NCI-H748 treated with DMSO at 0.1 percent for 48 hours (cell line): ENCODE data around the gene TTC9.

ENCODE experiments used
- DNase-seq: peaks from one replicate; lab custom pipeline; 2025; lab: John Stamatoyannopoulos, UW

TTC9 gene

DNA sequence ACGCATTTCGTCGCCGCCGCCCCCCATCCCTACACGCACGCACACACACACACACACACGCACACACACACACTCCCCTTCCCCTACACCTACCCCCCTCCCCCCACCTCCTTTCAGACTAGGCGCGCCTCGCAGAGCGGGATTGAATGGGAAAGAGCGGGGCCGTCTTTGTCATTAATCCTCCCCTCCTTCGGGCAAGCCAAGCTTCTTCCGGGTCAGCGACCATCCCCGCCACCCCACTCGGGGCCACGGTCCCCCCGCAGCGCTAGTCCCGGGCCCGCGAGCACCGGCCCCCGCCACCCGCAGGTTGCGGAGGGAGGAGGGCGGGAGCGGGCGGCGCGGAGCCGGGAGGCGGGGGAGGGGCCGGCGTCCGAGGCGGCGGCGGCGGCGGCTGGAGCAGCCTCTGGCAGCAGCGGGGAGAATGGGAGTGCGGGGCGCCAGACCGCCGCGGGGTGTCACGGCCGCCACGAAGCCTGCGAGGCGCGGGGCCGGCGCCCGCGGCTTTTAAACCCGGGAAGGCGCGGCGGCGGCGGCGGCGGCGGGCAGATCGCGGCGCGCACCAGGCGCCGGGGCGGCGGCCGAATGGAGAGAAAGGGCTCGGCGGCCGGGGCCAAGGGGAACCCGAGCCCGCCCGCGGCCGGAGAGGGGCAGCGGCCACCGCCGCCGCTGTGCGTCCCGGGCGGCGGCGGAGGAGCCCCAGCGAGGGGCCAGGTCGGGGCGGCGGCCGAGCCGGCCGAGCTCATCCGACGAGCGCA, at the start of gene TTC9:
Gene TTC9, plus strand, starts transcription at position 369 of the 755 bp plus-strand sequence. Its CDS starts 214 bp downstream, at position 583.
- DNase-seq = no peak

DNA sequence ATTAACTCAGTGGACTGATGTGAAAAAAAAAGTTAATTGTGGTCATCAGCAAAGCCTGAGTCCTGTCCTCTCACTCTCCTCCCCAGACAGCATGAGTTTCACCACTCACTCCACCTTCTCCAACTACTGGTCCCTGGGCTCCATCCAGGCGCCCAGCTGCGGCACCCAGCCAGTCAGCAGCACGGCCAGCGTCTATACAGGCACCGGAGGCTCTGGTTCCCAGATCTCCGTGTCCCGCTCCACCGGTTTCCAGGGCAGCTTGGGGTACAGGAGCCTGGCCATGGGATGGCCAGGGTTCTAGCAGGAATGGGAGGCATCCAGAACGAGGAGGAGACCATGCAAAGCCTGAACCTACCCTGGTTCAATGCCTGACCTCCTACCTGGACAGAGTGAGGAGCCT, 47.3 kb upstream of the TTC9 start:
- no peak for DNase-seq

DNA sequence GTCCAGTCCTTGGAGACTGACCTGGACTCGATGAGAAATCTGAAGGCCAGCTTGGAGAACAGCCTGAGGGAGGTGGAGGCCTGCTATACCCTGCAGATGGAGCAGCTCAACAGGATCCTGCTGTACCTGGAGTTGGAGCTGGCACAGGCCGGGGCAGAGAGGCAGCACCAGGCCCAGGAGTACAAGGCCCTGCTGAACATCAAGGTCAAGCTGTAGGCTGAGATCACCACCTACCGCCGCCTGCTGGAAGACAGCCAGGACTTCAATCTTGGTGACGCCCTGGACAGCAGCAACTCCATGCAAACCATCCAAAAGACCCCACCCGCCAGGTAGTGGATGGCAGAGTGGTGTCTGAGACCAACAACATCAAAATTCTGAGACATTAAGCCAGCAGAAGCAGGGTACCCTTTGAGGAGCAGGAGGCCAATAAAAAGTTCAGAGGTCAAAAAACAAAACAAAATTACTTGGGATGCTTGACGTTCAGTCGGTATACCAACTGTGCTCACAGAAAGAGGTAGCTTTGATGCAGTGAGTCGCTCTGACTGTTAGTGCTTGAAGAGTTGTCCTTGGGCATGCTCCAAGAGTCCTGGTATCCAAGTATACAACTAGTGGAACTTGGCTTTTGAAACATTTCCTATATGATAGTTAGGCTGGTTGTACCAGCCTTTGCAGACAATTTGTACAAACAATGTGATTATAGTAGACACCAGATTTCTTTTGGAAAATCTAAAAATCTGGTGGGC, 46.1 kb upstream of the TTC9 start:
- no peak for DNase-seq

DNA sequence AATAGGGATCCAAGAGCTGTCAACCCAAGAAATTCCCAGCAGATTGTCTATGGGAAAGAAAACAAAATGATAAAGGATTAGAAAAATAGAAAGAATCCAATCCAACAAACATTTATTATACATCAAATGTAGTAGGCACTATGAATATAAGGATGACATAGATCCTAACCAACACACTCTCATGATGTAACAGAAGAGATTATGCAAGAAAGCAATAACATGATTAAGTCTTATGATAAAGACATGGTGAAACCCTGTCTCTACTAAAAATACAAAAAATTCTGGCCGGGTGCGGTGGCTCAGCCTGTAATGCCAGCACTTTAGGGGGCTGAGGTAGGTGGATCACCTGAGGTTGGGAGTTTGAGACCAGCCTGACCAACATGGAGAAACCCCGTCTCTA, 44.0 kb upstream of the TTC9 start:
- DNase-seq = no peak

DNA sequence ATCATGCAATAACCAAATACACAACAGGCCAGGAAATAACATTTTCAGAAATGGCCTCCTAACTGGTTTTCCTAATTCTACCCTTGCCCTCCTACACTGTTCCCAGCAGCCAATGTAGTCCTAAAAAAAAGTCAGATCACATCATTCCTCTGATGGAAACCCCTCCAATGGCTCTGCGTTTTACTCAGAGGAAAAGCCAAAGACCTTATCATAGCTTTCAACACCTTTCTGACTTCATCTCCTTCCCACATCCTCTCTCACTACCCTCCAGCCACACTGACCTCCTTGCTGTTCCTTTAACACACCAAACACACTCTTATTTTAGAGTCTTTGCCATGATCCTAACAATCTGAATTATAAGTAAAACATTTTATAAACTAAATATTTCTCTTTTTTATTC, 42.4 kb upstream of the TTC9 start:
- DNase-seq = no peak

DNA sequence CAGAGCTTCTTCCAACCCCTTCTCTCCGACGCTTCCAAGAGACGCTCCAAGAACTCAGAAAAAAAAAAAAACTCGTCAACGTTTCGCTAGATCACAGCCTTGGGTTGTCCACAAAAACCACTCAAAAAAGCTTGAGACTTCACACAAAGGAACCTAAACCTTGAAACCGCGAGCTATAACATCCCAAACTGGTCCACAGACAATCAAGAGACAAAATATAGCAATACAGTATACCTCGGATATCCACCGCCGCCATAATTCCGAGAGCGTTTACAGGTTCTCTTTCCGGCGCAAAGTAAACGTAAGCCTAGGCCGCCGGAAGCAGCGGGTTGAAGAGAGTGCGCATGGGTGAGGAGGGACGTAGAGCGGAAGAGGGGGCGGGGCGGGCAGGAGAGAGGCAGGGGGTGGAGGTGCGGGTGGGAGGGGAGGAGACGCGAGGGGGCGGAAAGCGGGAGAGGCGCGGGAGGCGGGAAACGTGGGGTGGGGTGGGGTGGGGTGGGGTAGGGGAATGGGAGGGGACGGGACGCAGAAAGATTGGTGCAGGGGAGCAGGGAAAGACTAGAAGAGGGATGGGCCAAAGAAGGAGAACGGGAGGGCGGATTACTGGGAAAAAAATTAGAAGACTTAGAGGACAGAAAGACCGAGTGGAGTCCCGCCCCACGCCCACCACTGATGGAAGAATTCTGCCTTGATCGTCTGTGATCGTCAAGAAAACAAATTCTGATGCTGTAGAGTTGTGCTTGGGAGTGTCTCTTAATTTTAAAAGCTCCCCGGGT, 41.1 kb upstream of the TTC9 start, which contains the start of gene MED6:
Gene MED6, minus strand, starts transcription at position 274 of the 776 bp plus-strand sequence. Its CDS starts 18 bp downstream, at position 256.
- peak; percentile 91 for DNase-seq

DNA sequence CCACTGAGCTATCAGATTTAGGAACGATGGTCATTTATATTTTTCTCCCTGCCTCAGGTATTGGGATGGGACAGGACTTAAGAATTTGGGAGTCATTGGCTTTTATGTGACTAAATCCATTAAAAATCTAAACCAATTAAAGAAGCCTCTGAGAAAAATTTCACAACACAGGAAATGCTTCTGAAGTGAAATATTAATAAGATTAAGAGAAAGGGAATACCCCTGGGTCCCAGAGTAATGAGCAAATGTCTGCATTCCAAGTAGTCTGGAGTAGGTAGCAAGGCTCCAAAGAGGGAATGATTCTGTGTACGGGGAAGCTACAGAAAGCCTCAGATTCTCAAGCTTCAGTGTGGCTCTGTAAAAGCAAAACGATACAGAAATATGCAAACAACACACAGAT, 40.6 kb upstream of the TTC9 start:
- no peak for DNase-seq

DNA sequence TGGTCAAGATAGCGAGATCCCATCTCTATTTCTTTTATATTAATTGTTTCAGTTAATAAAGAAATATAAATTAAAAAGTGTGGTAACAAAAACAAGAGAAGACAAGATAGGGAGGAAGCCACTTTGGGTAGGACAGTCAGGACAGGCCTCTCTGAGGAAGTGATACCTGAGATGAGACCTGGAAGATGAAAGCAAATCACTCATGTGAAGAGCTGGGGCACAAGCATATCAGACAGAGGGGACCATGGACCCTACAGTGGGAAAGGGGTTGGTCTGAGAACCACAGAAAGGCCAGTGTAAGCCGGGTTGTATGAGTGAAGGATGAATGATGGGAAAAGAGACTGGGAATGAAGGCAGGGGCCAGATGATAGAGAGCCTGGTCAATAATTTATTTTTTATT, 39.5 kb upstream of the TTC9 start:
- no peak for DNase-seq

DNA sequence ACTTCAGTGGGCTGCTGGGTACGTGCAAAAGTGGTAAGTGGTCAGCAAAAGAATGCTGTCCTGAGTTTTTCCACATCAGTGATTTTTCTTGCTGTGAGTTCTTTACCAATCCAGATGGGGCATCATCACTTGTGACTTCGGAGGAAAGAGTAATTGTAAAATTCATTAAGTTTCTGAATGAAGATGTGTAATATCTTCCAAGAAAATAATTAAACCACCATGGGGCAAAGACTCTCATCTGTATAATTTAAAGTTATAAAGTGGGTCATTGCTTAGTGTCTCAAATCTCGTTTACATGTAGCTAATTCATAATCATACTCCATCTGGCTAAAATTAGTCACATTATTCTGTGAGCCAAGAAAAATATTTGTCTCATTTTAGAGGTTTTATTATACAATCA, 30.5 kb upstream of the TTC9 start:
- DNase-seq = no peak

DNA sequence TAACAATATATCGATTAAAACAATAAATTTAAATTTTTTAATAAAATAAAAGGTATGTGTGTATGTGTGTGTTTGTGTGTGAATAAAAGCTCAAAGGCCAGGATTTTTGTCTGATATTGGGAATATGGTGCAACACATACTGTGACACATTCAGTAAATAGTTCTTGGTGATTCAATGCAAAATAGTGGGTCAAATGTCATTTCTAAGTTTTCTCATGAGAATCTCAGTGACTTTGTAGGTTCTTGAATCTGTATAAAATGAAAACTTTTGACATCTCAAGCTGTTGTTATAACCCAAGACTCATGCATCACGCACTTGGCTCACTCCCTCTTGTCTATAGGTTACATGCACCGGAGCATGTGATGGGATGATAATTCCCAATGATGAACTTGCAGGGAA, 25.1 kb upstream of the TTC9 start:
- no peak for DNase-seq

DNA sequence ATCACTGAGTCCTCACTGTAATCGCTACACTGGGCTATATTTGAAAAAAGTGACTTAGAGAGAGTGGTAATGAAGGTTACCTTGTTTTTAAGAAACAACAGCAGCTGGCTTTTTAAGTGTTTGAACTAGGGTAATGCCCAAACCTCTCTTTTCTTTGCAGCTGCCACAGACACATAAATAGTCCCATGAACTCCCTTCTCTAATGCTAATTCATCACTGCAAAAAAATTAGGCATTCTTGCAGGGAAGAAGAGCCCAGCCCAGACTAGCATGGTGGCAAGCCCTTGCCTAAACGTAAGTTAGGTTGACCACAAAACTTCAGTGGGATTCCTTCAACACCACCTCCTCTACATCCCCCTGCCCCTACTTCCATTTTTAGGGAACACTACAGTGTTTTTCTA, 23.4 kb upstream of the TTC9 start:
- no peak for DNase-seq

DNA sequence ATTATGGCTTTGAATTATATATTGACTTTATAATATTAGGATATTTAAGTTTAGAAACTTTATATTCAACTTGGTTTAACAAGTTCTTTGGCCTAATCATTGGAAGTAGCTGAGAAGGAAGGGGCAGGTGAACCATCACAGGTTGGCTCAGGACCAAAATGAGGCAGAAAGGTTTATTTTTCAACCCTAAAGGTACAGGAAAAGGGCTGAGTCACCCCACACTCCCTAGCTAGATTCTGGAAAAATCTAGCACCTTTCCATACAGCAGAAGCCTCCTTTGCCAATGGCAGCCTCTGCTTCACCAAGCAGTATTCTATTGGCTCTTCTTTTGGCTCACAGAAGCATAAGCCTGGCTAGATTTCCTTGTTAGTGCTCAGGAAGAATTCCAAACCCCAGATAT, 22.0 kb upstream of the TTC9 start:
- no peak for DNase-seq

DNA sequence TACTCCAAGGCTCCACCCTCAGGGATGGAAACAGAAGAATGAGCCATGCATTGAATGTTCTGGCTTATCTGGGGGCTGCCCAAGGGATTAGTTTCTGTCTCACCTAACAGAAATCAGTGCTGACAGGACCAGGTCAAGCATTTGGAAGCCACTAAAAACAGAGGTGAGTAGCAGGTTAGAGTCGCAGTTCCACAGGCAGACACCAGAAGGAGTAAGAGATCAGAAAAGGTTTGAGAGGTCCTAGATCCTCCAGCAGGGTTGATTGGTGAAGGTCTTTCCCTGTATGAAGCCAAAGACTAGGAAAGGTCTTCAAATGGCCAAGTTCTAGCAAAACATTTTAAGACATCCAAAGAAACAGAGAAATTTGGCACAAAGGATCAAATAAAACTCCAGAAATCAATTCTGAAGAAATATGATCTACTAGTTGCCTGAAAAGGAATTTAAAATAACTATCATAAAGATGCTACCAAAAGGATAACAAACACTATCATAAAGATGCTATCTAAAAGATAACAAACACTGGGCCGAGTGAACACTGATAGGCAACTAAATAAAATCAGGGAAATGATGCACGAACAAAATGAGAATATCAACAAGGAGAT, 19.5 kb upstream of the TTC9 start:
- DNase-seq = peak; percentile 30

DNA sequence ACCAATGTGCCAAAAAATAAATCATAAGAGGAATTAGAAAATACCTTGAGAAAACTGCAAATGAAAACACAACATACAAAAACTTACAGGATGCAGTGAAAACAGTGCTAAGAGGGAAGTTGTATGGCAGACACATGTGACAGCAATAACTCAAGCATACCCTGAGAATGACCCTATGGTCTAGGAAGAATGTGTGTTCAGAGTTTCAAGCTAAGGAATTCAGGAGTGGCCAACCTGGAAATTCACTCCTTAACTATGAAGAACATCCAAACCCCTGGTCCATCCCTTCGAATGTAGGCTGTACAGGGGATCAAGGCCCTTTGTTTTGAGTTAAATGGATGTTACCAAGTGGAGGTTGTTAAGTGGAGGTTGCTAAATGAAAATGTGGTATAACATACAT, 16.7 kb upstream of the TTC9 start:
- no peak for DNase-seq

DNA sequence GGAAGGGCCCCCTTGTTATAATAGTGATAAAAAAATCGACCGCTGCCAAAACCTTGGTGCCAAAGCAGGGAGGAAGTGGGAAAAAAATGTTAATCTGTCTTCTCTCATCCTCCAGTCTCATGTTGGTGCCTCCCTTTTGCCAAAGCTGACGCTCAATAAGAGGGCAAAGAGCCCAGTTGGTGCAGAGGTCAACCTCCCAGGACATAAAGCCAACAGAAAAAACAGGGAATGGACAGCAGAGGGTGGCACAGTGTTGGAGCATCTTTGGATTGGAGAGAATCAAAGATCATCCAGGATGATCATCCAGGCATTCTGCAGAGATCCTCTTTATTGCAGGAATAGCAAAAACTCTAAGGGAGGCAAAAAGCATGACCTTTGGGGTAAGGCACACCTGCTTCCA, 9.8 kb upstream of the TTC9 start:
- no peak for DNase-seq

DNA sequence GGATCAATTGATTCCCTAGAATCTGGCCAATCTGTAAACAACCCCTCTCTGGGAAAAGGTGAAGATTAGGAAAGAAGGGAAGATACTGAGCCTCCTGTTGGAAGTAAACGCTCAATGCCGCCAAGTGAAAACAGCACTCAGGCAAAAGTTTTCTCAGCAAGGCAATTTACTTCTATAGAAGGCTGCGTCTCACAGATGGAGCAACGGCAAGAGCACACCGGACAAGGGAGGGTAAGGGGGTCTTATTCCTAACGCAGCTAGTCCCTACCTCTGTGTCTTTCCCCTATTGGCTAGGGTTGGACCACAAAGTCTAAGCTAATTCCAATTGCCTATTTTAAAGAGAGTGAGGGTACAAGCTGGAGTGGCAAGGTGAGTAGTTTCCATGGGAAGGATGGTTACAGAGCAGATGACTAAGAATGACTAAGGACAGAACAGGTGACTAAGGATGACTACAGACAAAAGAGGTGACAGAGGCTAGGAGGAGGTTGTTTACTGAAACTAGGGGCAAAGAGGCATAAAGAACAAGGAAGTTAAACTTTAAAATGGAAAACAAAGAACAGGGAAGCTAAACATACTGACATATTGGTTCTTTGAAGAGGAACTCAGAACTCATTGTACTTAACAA, 5.6 kb upstream of the TTC9 start:
- DNase-seq = no peak

DNA sequence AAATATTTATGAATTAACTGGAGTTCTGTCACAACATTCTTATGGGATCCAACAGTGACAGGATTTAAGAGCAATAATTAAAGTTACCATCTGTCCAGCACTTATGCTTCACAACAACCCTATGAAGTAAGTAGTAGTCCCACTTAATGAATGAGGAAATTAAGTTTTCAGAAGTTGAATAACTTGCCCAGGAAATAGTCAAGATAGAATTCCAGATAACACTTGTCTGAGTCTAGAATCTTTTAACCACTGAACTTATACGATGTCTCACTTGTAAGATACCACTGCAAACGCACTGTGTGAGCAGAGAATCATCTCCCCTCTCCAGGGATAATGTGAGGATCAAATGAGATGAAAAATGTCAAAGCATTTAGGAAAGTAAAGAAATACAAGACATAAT, 3.3 kb upstream of the TTC9 start:
- no peak for DNase-seq

DNA sequence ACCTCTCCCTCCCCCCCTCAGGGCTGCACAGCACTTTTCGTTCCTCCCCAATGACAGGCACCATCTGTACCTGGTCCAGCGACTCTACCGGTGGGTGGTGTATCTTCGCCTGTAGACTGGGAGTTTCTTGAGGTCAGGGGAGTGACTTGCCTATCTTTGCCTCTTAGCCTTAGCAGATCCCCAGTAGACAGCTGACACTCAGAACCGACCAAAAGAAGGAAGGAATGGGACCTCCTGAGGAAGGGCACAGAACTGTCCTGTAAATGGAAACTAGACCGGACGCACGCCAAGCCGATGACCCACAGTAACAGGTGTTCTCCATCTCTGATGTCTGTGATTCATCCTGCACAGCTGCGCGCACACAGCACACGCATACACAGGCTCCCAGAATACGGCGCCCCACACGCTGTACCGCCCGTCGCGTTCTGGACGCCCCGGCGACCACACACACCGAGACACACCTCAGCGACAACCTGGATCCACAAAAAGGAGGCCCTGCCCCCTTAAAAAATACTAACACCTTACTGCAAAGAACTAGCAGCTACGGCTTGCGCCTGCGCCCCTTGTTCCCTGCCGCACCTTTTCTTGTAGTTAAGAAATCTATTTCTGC, 673 bp upstream of the TTC9 start:
- DNase-seq = peak; percentile 15

DNA sequence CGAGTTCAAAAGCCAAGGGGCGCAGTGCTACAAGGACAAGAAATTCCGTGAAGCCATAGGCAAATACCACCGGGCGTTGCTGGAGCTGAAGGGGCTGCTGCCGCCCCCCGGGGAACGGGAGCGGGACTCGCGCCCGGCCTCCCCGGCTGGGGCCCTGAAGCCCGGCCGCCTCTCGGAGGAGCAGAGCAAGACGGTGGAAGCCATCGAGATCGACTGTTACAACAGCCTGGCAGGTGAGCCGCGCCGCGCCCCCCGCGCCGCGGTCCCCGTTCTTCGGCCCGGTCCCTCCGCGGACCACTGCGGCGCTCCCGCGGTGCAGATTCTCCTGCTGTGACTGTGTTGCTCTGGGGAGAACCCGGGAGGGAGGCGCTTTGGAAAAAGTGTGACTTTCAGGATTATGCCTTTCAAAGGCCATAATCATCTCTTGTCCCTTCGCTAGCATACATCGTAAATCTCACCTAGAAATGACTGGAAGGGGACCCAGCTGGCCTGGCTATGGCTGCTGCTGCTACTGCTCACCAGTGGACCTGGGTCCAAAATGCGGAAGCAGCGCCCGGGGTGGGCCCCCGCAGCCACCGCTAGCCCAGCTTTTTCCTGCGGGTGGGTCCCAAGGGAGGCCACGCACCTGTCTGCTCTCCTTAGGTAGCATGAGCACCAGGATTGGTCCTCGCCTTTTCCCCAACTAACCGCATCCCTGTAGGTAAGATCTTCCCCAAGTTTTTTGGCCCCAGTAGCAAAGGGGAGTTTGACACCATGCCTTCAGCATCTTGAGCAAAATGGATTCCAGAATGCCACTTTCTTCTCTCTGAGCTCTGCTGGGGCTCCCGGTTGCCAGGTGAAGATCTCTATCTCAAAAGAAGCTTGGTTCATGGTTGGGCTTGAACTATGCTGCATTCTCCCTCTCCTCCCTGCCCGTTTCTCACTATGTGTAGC, 853 bp downstream of the TTC9 start:
- no peak for DNase-seq

DNA sequence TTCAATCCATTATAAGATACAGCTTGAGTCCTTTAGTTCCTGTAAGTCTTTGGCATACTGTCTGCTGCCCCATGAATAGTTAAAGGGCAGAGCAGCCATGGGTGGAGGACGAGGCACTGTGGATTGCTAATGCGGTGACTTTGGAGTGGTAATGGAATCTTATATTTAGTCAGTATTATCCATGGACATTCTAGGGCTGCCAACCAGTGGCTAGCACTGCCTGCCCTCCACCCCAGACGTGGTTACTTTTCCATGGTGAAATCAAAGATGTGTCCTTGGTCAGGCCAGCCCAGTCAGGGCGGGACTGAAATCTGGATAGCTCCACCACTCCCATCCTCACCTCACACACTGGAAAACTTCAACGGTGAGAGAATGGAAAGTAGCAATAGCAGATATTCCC, 2.3 kb downstream of the TTC9 start:
- DNase-seq = no peak
